NCI-H774 (cell line): ENCODE data around the gene MLLT3.

ENCODE experiments used
- DNase-seq: peaks from one replicate; lab custom pipeline; 2025; lab: John Stamatoyannopoulos, UW

The MLLT3 gene

GRCh38 chr9:20625003-20625349, 2.7 kb upstream of the MLLT3 start:
- no peak for DNase-seq

- DNase-seq, result peak; percentile 84
Observed at GRCh38 chr9:20624201-20625002, 2.1 kb upstream of the MLLT3 start.

- DNase-seq, result no peak
Observed at GRCh38 chr9:20623748-20624124, 1.4 kb upstream of the MLLT3 start.

GRCh38 chr9:20623021-20623747, 885 bp upstream of the MLLT3 start:
- peak; percentile 34 for DNase-seq

GRCh38 chr9:20621471-20622329, 599 bp downstream of the MLLT3 start:
- peak; percentile 76 for DNase-seq

GRCh38 chr9:20620650-20621470, 1.4 kb downstream of the MLLT3 start:
- no peak for DNase-seq

- no peak for DNase-seq
Observed at GRCh38 chr9:20619487-20620200, 2.7 kb downstream of the MLLT3 start.

GRCh38 chr9:20618361-20618802, 3.9 kb downstream of the MLLT3 start:
- peak; percentile 83 for DNase-seq

- no peak for DNase-seq
Observed at GRCh38 chr9:20616808-20617207, 5.5 kb downstream of the MLLT3 start.

GRCh38 chr9:20614602-20615216, 7.6 kb downstream of the MLLT3 start:
- no peak for DNase-seq

GRCh38 chr9:20611691-20612287, 10.5 kb downstream of the MLLT3 start:
- DNase-seq, result peak; percentile 15

GRCh38 chr9:20610591-20610990, 11.7 kb downstream of the MLLT3 start:
- DNase-seq, result no peak

GRCh38 chr9:20608582-20608981, 13.7 kb downstream of the MLLT3 start:
- DNase-seq, result no peak

- DNase-seq, result no peak
Observed at GRCh38 chr9:20606652-20607051, 15.6 kb downstream of the MLLT3 start.

GRCh38 chr9:20604562-20604961, 17.7 kb downstream of the MLLT3 start:
- no peak for DNase-seq

GRCh38 chr9:20603524-20604268, 18.6 kb downstream of the MLLT3 start:
- DNase-seq, result no peak

- no peak for DNase-seq
Observed at GRCh38 chr9:20601292-20601691, 21.0 kb downstream of the MLLT3 start.

- DNase-seq, result no peak
Observed at GRCh38 chr9:20599195-20599594, 23.1 kb downstream of the MLLT3 start.

- no peak for DNase-seq
Observed at GRCh38 chr9:20598367-20598766, 23.9 kb downstream of the MLLT3 start.
